HCT116 (cell line): ENCODE results near the gene ZNF398. TPM values are rescaled to one million over a fixed set of nuclear protein-coding genes. Genes with fewer than 3 reads are reported as not detected.
A peak's percentile ranks its signal among the peaks of the same experiment; 100 is the strongest.

Experiments
- ATAC-seq: fragments of 200-7000 bp; cut with Tn5 transposase; 2 replicates; pipeline ENCODE4 v1.9.1; 2020; ENCODE audit warnings: mild to moderate bottlenecking, moderate library complexity
- BruUV-seq: library from RNA; stranded (reverse); fragments of 400-500 nt; replicated peaks from 2 replicates; lab custom pipeline; 2021; lab: Mats Ljungman, UMichigan
- CTCF ChIA-PET: fragments of 300-600 bp; sonication (Branson Sonifier 250); formaldehyde crosslinking; loops from one replicate; lab custom pipeline; 2021; ENCODE audit warnings: antibody characterized with exemption; lab: Charles Lee
- POLR2A ChIA-PET: fragments of 300-600, 350-600 bp; sonication (Branson Sonifier 250); formaldehyde crosslinking; loops from one replicate; lab custom pipeline; 2021; ENCODE audit warnings: antibody characterized with exemption; lab: Charles Lee
- RAD21 ChIA-PET, 2 experiments: fragments of 300-600 bp; sonication (Branson Sonifier 250); formaldehyde crosslinking; loops; one replicate each; lab custom pipeline; 2023; ENCODE audit warnings: low total read pairs in 2 of 2; ENCODE audit not compliant: uncharacterized antibody in 2 of 2, unreplicated experiment in 2 of 2, low non-redundant PET in 1 of 2; lab: Charles Lee
- DNase-seq: peaks from one replicate; pipeline ENCODE4 v3.0.0-alpha.2; 2010; ENCODE audit warnings: low read depth, low spot score
- H2AFZ ChIP-seq: fragments of 200-600 bp; shearing (Covaris generic), sonication (generic); 2 replicates; pipeline ENCODE4 v1.6.1; 2017; ENCODE audit warnings: low read depth, mixed run types, mixed read lengths, antibody characterized with exemption, low read length; ENCODE audit not compliant: poor library complexity, severe bottlenecking
- H3K27ac ChIP-seq: 2 replicates; pipeline ENCODE4 v1.5.1; 2012; ENCODE audit warnings: low read depth, low read length
- H3K27me3 ChIP-seq: fragments of 200-600 bp; sonication (generic); 2 replicates; pipeline ENCODE4 v1.6.1; 2016; ENCODE audit warnings: mixed run types, low read length, mixed read lengths; ENCODE audit not compliant: insufficient read depth
- H3K36me3 ChIP-seq, 2 experiments: fragments of 200-500 bp in 1 of 2; fragments of 200-600 bp in 1 of 2; sonication (Bioruptor generic) in 1 of 2; sonication (generic) in 1 of 2; 2 replicates each; pipeline versions ENCODE4 v1.5.1 to v1.6.1; 2014 to 2016; ENCODE audit warnings: low read length in 2 of 2, inconsistent platforms in 1 of 2, mixed read lengths in 1 of 2, mixed run types in 1 of 2; ENCODE audit not compliant: insufficient read depth in 2 of 2, control insufficient read depth in 1 of 2
- H3K4me1 ChIP-seq, 2 experiments: fragments of 200-600 bp in 1 of 2; sonication (generic) in 1 of 2; 2 replicates each; pipeline versions ENCODE4 v1.5.1 to v1.6.1; 2012 to 2017; ENCODE audit warnings: low read length in 2 of 2, inconsistent platforms in 1 of 2, mild to moderate bottlenecking in 1 of 2, mixed read lengths in 1 of 2, mixed run types in 1 of 2, moderate library complexity in 1 of 2; ENCODE audit not compliant: insufficient read depth in 2 of 2, control insufficient read depth in 1 of 2
- H3K4me2 ChIP-seq: fragments of 200-600 bp; sonication (generic); 2 replicates; pipeline ENCODE4 v1.6.1; 2017; ENCODE audit warnings: mixed run types, low read length, mixed read lengths
- H3K4me3 ChIP-seq, 2 experiments: fragments of 200-600 bp in 1 of 2; sonication (generic) in 1 of 2; replicated peaks in 1 of 2; 2 replicates each; pipeline ENCODE4 v1.5.1; 2011 to 2016; ENCODE audit warnings: low read length in 2 of 2, control low read depth in 1 of 2, low read depth in 1 of 2, mild to moderate bottlenecking in 1 of 2, mixed read lengths in 1 of 2, mixed run types in 1 of 2
- H3K79me2 ChIP-seq: fragments of 200-600 bp; sonication (generic); 2 replicates; pipeline ENCODE4 v1.6.1; 2017; ENCODE audit warnings: mild to moderate bottlenecking, mixed run types, low read length, moderate library complexity, mixed read lengths; ENCODE audit not compliant: insufficient read depth
- H3K9ac ChIP-seq: fragments of 200-600 bp; sonication (generic); 2 replicates; pipeline ENCODE4 v1.6.1; 2016; ENCODE audit warnings: low read length, mixed read lengths
- H3K9me2 ChIP-seq: fragments of 200-600 bp; sonication (generic), shearing (Covaris generic); 2 replicates; pipeline ENCODE4 v1.6.1; 2017; ENCODE audit warnings: mixed run types, mild to moderate bottlenecking, moderate library complexity; ENCODE audit not compliant: insufficient read depth
- H3K9me3 ChIP-seq, 2 experiments: fragments of 200-500 bp in 1 of 2; fragments of 200-600 bp in 1 of 2; sonication (Bioruptor generic) in 1 of 2; sonication (generic) in 1 of 2; 2 replicates each; pipeline ENCODE4 v1.6.1; 2014 to 2017; ENCODE audit warnings: low read length in 2 of 2, mixed read lengths in 2 of 2, inconsistent platforms in 1 of 2, low read depth in 1 of 2, mild to moderate bottlenecking in 1 of 2, mixed run types in 1 of 2, moderate library complexity in 1 of 2; ENCODE audit not compliant: control insufficient read depth in 1 of 2, insufficient read depth in 1 of 2
- H4K20me1 ChIP-seq: fragments of 200-600 bp; sonication (generic), shearing (Covaris generic); 2 replicates; pipeline ENCODE4 v1.6.1; 2017; ENCODE audit warnings: mixed run types, mild to moderate bottlenecking, moderate library complexity; ENCODE audit not compliant: insufficient read depth
- ELF1 ChIP-seq: IDR thresholded peaks from 2 replicates; pipeline ENCODE4 v1.6.1; 2012; ENCODE audit warnings: low read depth, borderline replicate concordance
- EZH2phosphoT487 ChIP-seq: fragments of 200-600 bp; IDR thresholded peaks from 2 replicates; pipeline ENCODE4 v1.6.1; 2018; ENCODE audit warnings: antibody characterized with exemption, borderline replicate concordance
- RAD21 ChIP-seq: IDR thresholded peaks from 2 replicates; pipeline ENCODE4 v1.6.1; 2012; ENCODE audit warnings: low read depth, mild to moderate bottlenecking
- SIN3A ChIP-seq: IDR thresholded peaks from 2 replicates; pipeline ENCODE4 v1.6.1; 2012; ENCODE audit warnings: low read depth
- TCF7L2 ChIP-seq: IDR thresholded peaks from 2 replicates; pipeline ENCODE4 v1.7.0; 2011; ENCODE audit warnings: borderline replicate concordance, inconsistent platforms; ENCODE audit not compliant: insufficient read depth, insufficient read length; ENCODE audit errors: extremely low read depth
- intact Hi-C: fragments of 100-400 bp; cut with micrococcal nuclease; formaldehyde crosslinking; loops from 2 replicates; pipeline ENCODE4 v1.10.0; 2022
- total RNA-seq: library from RNA; stranded (reverse); gene quantifications from one replicate; pipeline ENCODE4 v1.2.1, GENCODE V29; 2021; ENCODE audit not compliant: unreplicated experiment
- TF ChIP-seq, protein P1 (sequence below): IDR thresholded peaks from 2 replicates; pipeline ENCODE4 v1.6.1; 2012; ENCODE audit warnings: low read depth
- TF ChIP-seq, protein P2 (sequence below): IDR thresholded peaks from 2 replicates; pipeline ENCODE4 v1.6.1; 2012

ZNF398 gene
- total RNA-seq, 1 experiment from 2014 or later, result 14.1 TPM

DNA sequence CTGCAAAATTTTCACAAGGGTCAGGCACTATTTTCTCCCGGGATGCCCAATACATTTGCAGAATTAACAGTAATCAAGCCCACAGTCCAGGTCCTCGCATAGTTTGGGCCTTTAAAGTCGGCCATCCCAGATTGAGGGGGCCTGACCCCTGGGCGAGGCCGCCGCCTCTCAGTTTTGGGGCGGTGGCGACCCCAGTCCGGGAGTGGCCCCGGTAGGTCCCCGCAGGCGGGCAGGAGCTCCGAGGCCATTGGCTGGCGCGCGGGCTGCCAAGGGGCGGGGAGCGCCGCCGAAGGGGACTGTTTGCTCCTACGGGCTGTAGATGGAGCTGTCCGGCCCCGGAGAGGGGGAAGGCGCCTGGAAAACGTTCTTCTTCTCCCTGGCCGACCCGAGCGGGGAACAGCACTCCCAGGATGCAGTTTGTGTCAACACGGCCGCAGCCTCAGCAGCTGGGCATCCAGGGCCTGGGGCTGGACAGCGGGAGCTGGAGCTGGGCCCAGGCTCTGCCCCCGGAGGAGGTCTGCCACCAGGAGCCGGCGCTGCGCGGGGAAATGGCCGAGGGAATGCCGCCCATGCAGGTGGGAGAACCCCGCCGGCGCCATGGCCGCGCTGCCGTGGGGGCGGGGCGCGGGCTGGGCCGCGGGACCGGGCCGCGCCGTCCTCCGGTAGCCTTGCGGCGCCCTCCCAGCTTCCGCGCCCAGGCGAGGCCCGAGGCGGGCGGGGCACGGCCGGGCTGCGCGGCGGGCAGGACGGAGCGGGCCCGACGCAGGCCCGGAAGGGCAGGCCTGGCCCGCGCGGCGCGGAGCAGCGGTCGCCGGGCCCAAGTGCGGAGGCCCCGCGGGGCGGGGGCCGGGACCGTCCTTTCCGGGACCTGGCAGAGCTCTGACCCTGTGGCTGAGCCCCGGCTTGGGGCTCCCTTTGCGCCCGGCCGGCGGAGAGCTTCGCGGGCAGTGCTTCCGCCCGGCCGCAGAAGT is 48.2 kb downstream of the ZNF398 start, which contains the start of gene ZNF282 (continued):
- TF ChIP-seq, protein P1, sequence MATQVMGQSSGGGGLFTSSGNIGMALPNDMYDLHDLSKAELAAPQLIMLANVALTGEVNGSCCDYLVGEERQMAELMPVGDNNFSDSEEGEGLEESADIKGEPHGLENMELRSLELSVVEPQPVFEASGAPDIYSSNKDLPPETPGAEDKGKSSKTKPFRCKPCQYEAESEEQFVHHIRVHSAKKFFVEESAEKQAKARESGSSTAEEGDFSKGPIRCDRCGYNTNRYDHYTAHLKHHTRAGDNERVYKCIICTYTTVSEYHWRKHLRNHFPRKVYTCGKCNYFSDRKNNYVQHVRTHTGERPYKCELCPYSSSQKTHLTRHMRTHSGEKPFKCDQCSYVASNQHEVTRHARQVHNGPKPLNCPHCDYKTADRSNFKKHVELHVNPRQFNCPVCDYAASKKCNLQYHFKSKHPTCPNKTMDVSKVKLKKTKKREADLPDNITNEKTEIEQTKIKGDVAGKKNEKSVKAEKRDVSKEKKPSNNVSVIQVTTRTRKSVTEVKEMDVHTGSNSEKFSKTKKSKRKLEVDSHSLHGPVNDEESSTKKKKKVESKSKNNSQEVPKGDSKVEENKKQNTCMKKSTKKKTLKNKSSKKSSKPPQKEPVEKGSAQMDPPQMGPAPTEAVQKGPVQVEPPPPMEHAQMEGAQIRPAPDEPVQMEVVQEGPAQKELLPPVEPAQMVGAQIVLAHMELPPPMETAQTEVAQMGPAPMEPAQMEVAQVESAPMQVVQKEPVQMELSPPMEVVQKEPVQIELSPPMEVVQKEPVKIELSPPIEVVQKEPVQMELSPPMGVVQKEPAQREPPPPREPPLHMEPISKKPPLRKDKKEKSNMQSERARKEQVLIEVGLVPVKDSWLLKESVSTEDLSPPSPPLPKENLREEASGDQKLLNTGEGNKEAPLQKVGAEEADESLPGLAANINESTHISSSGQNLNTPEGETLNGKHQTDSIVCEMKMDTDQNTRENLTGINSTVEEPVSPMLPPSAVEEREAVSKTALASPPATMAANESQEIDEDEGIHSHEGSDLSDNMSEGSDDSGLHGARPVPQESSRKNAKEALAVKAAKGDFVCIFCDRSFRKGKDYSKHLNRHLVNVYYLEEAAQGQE, result no peak
- TF ChIP-seq ELF1, result no peak
- TF ChIP-seq RAD21, result peak; percentile 69
- TF ChIP-seq SIN3A, result peak; percentile 80
- peak; percentile 24 for TF ChIP-seq TCF7L2

DNA sequence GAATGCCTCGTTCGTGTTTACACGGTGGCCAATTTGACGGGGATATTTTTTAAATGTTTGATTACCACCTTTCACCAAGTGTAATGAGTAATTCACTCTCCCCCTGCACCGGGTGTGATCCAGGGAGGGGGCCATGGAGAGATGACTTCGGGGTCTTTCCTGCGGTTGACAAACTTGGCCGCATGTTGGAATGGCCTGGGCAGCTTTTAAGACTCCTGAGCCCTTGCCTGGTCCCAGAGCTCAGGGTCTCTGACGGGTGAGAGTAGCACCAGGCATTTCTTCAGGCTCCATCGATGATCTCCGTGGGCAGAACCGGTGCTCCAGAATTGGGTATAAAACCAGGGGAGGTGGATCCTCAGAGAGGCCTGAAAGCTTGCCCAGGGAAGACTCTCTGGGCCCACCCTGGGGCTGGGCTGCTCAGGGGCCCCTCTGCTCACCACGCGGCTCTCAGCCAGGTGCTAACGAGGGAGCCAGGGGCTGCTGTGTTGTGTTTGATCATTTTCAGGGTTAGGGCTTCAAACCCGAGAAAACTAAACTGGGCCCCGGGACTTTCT is 49.0 kb downstream of the ZNF398 start:
- Histone ChIP-seq H3K27ac (peak overlapping the region; percentile 99), H3K27me3 (no peaks in the 10 kb centered on the region), H3K9ac (peak overlapping the region; percentile 89), H3K9me3 (peaks cover 0 to 3% of the 10 kb centered on the region in 2 experiments; a peak in 1 of 4 replicates), H2AFZ (no peak overlapping the region), H3K4me1 (peaks cover 10 to 17% of the 10 kb centered on the region in 2 experiments), H3K36me3 (peaks cover 27 to 30% of the 10 kb centered on the region in 2 experiments), H3K9me2 (no peaks in the 10 kb centered on the region), H3K79me2 (peaks cover 53% of the 10 kb centered on the region), H3K4me3 (peak overlapping the region; percentile 91 to 95), H3K4me2 (peak overlapping the region; percentile 82), H4K20me1 (no peaks in the 10 kb centered on the region)
- TF ChIP-seq EZH2phosphoT487, result no peak
- TF ChIP-seq, protein P2, sequence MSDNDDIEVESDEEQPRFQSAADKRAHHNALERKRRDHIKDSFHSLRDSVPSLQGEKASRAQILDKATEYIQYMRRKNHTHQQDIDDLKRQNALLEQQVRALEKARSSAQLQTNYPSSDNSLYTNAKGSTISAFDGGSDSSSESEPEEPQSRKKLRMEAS, result peak; percentile 7; the same call in 1 of the 2 replicates
- intact Hi-C loops, result loop anchor here (5.0 kb wide), 1 partner anchor 36 kb away; no protein-coding TSS in a partner anchor
- no TSS peak for BruUV-seq
- POLR2A ChIA-PET, result interaction anchor here (1.1 to 1.6 kb wide), 3 partner anchors 10 to 67 kb away, joined by 3 to 6 read pairs (median 4); no protein-coding TSS in a partner anchor
- no peak for DNase-seq
- RAD21 ChIA-PET, result no interaction called here
- CTCF ChIA-PET, result interaction anchor here (0.9 to 1.7 kb wide), 4 partner anchors 9 to 131 kb away, joined by 3 to 9 read pairs (median 4); partner anchors contain the start of gene ZNF398
- 0 out of 2 replicates have a peak, but pooled peaks have one; percentile 4 for ATAC-seq
